SK-N-MC (cell line): ENCODE data around the gene BCAS3.

Source experiments
- EZH2 ChIP-seq: fragments of 200-600 bp; sonication (generic); IDR thresholded peaks from one replicate; pipeline ENCODE4 v1.6.1; 2017; ENCODE audit warnings: antibody characterized with exemption
- FOXP2 ChIP-seq: optimal IDR thresholded peaks from 2 replicates; pipeline ENCODE3; 2011; ENCODE audit warnings: mild to moderate bottlenecking, moderate library complexity; ENCODE audit not compliant: insufficient read depth; ENCODE audit errors: extremely low read length, control extremely low read depth
- POLR2AphosphoS5 ChIP-seq: IDR thresholded peaks from 2 replicates; pipeline ENCODE4 v1.6.1; 2012; ENCODE audit warnings: mild to moderate bottlenecking, low read depth, low read length, borderline replicate concordance

DNA sequence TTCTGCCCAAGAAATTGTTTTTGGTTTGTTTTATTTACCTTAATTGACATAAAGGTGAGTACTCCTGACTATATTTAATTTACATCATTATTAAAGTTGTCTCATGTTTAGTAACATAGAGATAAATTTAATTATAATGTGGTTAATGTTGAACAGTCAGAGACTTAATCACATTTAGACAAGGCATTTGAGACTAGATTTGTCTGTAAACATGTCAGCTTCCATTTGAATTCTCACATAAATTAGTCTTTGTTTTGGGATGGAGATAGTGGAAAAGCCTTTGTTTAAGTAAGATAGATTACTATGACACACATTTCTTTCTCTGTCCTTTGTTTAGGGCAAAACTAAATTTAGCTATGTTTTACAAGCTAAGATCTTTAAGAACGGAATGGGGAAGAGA lies 18.5 kb upstream of the BCAS3 start:
- TF ChIP-seq EZH2 (no peak), POLR2AphosphoS5 (no peak), FOXP2 (no peak)
